Mammary epithelial cell (primary cell): Measurements from ENCODE around the gene GRAMD1B.

Experiments used
- EZH2 ChIP-seq: IDR thresholded peaks from 2 replicates; pipeline ENCODE4 v1.6.1; 2012; ENCODE audit warnings: low read length, inconsistent platforms, borderline replicate concordance
- TF ChIP-seq, protein P1 (sequence below), 2 donors: IDR thresholded peaks in 1 of 2; conservative IDR thresholded peaks in 1 of 2; 2 replicates each; pipeline ENCODE4 v1.5.1; 2011 to 2012; ENCODE audit warnings: inconsistent platforms in 2 of 2, low read length in 2 of 2, mild to moderate bottlenecking in 2 of 2, control low read depth in 1 of 2, low read depth in 1 of 2; ENCODE audit not compliant: insufficient read depth in 1 of 2; ENCODE audit errors: extremely low read depth in 1 of 2

DNA sequence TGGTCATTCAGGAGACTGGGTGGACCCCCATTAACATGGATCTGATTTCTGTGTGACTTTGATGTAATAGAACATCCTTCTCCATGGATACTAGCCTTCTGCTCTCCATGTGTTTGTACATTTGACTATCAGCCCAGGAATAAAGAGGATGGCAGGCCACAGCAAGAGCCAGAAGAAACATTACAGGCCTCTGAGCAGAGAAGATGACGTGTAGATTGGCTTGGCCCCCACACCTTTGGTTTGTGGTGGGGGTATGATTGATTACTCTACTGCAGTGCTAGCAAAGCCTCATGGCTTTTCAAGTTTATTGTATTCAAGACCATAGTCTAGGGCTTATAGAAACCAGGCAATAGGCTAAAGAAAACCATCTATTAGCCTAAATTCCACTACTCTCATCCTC, 77.0 kb downstream of the GRAMD1B start:
- TF ChIP-seq, protein P1, sequence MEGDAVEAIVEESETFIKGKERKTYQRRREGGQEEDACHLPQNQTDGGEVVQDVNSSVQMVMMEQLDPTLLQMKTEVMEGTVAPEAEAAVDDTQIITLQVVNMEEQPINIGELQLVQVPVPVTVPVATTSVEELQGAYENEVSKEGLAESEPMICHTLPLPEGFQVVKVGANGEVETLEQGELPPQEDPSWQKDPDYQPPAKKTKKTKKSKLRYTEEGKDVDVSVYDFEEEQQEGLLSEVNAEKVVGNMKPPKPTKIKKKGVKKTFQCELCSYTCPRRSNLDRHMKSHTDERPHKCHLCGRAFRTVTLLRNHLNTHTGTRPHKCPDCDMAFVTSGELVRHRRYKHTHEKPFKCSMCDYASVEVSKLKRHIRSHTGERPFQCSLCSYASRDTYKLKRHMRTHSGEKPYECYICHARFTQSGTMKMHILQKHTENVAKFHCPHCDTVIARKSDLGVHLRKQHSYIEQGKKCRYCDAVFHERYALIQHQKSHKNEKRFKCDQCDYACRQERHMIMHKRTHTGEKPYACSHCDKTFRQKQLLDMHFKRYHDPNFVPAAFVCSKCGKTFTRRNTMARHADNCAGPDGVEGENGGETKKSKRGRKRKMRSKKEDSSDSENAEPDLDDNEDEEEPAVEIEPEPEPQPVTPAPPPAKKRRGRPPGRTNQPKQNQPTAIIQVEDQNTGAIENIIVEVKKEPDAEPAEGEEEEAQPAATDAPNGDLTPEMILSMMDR (conservative IDR thresholded peaks at IDR 0.05 in 1 of 2, IDR thresholded peaks at IDR 0.05 in 1 of 2; ENCODE audit: extremely low read depth in 1 of 2, insufficient read depth in 1 of 2, low read depth in 1 of 2, low read length in 2 of 2), result no peak
- TF ChIP-seq EZH2, result no peak
